Endodermal cell (in vitro differentiated cells): ENCODE results near the gene COQ10B. TPM values are rescaled to one million over a fixed set of nuclear protein-coding genes. Genes with fewer than 3 reads are reported as not detected.

Source experiments
- DNase-seq: peaks from one replicate; pipeline ENCODE4 v3.0.0-alpha.2; 2017
- H3K27ac ChIP-seq: 2 replicates; pipeline ENCODE4 v1.5.1; 2013; ENCODE audit warnings: mild to moderate bottlenecking, low read depth, low read length, moderate library complexity
- H3K27me3 ChIP-seq: 2 replicates; pipeline ENCODE4 v1.6.1; 2013; ENCODE audit warnings: mild to moderate bottlenecking, low read length, moderate library complexity; ENCODE audit not compliant: insufficient read depth, control insufficient read depth, poor library complexity, severe bottlenecking
- H3K36me3 ChIP-seq: 2 replicates; pipeline ENCODE4 v1.7.0; 2013; ENCODE audit warnings: mild to moderate bottlenecking, low read length, moderate library complexity; ENCODE audit not compliant: control insufficient read depth, insufficient read depth
- H3K4me1 ChIP-seq: one replicate; pipeline ENCODE4 v1.7.0; 2013; ENCODE audit warnings: low read length; ENCODE audit not compliant: control insufficient read depth, insufficient read depth
- H3K4me3 ChIP-seq: 2 replicates; pipeline ENCODE4 v1.5.1; 2013; ENCODE audit warnings: mild to moderate bottlenecking, low read length, moderate library complexity
- H3K9ac ChIP-seq: 2 replicates; pipeline ENCODE4 v1.6.1; 2013; ENCODE audit warnings: mild to moderate bottlenecking, low read length, moderate library complexity; ENCODE audit not compliant: poor library complexity, severe bottlenecking; ENCODE audit errors: extremely low read depth
- H3K9me3 ChIP-seq: 2 replicates; pipeline ENCODE4 v1.6.1; 2013; ENCODE audit warnings: mild to moderate bottlenecking, low read length, moderate library complexity; ENCODE audit not compliant: control insufficient read depth
- H3K27ac Mint-ChIP-seq: 2 replicates; pipeline ENCODE4 v1.8.0; 2020; ENCODE audit warnings: mixed read lengths
- H3K27me3 Mint-ChIP-seq: 2 replicates; pipeline ENCODE4 v1.8.0; 2021; ENCODE audit warnings: mild to moderate bottlenecking, mixed read lengths; ENCODE audit not compliant: insufficient read depth
- H3K36me3 Mint-ChIP-seq: 2 replicates; pipeline ENCODE4 v1.8.0; 2020; ENCODE audit warnings: low read depth, mixed read lengths
- H3K4me1 Mint-ChIP-seq: 2 replicates; pipeline ENCODE4 v1.8.0; 2020; ENCODE audit warnings: mixed read lengths
- H3K4me3 Mint-ChIP-seq: 2 replicates; pipeline ENCODE4 v1.8.0; 2020; ENCODE audit warnings: mild to moderate bottlenecking, moderate library complexity, mixed read lengths
- H3K9me3 Mint-ChIP-seq: 2 replicates; pipeline ENCODE4 v1.8.0; 2020; ENCODE audit warnings: mild to moderate bottlenecking, mixed read lengths
- WGBS, 2 experiments: methylation state at CpG; one replicate each; pipeline versions ENCODE4 v1.1.5 to v1.1.7; 2013; ENCODE audit warnings: missing lambda C conversion rate in 2 of 2, mixed read lengths in 1 of 2; ENCODE audit not compliant: insufficient coverage in 1 of 2, insufficient read length in 1 of 2; 5-methylcytosine and 5-hydroxymethylcytosine counted together
- total RNA-seq, 2 donors: library from RNA; stranded (reverse); fragmentation: NEBNext Ultra II Directional in 1 of 2; extraction: Animal tissue kit (Norgen Biotek cat#: 25700) in 1 of 2; gene quantifications; 2 replicates in 1 of 2; 3 replicates in 1 of 2; pipeline ENCODE4 v1.2.1, GENCODE V29; 2021
- TF ChIP-seq, protein P1 (sequence below): fragments of 200-600 bp; sonication (generic); conservative IDR thresholded peaks from 2 replicates; pipeline ENCODE4 v1.5.0; 2021; ENCODE audit warnings: antibody characterized with exemption, mild to moderate bottlenecking

COQ10B gene
- total RNA-seq, 2 donors from 2014 or later = 17.5 to 17.9 TPM

DNA sequence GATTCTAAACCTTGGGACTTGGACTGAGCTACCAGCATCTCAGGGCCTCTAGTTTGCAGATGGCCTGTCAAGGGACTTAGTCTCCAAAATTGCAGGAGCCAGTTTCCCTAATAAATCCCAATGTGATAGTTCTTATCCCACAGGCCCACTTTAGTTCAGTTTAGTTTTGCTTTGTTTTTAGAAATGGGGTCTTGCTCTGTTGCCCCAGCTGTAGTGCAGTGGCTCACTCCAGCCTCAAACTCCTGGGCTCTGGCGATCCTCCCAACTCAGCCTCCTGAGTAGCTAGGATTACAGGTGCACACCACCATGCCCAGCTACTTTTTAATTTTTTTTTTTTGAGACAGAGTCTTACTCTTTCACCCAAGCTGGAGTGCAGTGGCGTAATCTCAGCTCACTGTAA, 16.0 kb upstream of the COQ10B start:
- Histone ChIP-seq H3K4me3 (no peak overlapping the region), H3K27me3 (no peaks in the 10 kb centered on the region), H3K9ac (no peak overlapping the region), H3K27ac (no peak overlapping the region), H3K9me3 (no peaks in the 10 kb centered on the region), H3K4me1 (peaks cover 4% of the 10 kb centered on the region), H3K36me3 (no peaks in the 10 kb centered on the region)
- 90 to 92% methylated on average over 1 to 2 of the region's 2 CpGs for whole genome bisulfite sequencing, 2 experiments
- Mint-ChIP-seq H3K4me1 (peaks cover 15% of the 10 kb centered on the region), H3K36me3 (no peaks in the 10 kb centered on the region), H3K4me3 (no peak overlapping the region), H3K9me3 (no peaks in the 10 kb centered on the region), H3K27ac (no peak overlapping the region), H3K27me3 (no peaks in the 10 kb centered on the region)
- TF ChIP-seq, protein P1, sequence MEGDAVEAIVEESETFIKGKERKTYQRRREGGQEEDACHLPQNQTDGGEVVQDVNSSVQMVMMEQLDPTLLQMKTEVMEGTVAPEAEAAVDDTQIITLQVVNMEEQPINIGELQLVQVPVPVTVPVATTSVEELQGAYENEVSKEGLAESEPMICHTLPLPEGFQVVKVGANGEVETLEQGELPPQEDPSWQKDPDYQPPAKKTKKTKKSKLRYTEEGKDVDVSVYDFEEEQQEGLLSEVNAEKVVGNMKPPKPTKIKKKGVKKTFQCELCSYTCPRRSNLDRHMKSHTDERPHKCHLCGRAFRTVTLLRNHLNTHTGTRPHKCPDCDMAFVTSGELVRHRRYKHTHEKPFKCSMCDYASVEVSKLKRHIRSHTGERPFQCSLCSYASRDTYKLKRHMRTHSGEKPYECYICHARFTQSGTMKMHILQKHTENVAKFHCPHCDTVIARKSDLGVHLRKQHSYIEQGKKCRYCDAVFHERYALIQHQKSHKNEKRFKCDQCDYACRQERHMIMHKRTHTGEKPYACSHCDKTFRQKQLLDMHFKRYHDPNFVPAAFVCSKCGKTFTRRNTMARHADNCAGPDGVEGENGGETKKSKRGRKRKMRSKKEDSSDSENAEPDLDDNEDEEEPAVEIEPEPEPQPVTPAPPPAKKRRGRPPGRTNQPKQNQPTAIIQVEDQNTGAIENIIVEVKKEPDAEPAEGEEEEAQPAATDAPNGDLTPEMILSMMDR = no peak
- DNase-seq = no peak

DNA sequence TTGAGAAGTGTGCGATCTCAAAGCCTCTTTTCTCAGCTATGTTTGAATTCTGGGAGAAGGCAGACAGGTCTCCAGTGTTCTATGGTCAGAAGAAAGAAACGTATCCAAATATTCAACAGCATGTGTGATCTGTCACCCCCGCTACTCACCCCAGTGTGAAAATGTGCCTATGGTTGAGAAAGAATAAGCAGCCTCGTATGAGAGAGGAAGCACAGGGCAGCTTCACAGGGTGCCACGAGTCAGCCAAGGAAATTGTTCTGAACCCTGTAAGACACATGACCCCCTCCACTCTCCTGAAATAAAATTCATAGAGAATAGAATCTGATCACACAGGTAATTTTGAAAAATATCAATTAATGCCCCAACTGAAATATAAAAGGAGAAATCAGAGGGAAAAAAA, 10.5 kb upstream of the COQ10B start:
- Histone ChIP-seq H3K27ac (no peak overlapping the region), H3K4me3 (no peak overlapping the region), H3K4me1 (no peaks in the 10 kb centered on the region), H3K27me3 (no peaks in the 10 kb centered on the region), H3K9me3 (no peaks in the 10 kb centered on the region), H3K9ac (no peak overlapping the region), H3K36me3 (no peaks in the 10 kb centered on the region)
- TF ChIP-seq, protein P1 = no peak
- peaks cover 12% of the 10 kb centered on the region for H3K4me1 Mint-ChIP-seq
- whole genome bisulfite sequencing, 2 experiments = 73 to 78% methylated on average over 3 to 5 of the region's 5 CpGs
- no peak for DNase-seq
- no peaks in the 10 kb centered on the region for H3K27me3 Mint-ChIP-seq
- no peak overlapping the region for H3K27ac Mint-ChIP-seq
- no peak overlapping the region for H3K4me3 Mint-ChIP-seq
- H3K36me3 Mint-ChIP-seq = no peaks in the 10 kb centered on the region
- no peaks in the 10 kb centered on the region for H3K9me3 Mint-ChIP-seq

DNA sequence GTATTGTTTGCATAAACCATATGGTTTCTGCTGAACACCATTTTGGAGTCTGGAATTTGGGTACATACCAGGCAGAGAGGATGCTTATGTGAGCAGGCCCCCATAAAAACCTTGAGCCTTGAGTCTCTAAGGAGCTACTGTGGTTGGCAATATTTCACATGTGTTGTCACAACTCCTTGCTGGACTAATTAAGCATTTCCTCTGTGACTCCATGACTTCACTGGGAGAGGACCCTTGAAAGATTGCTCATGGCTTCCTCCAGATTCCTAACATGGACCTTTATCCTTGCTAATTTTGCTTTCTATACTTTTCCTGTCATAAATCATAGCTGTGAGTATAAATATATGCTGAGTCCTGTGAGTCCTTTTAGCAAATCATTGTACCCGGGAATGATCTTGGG, 7.6 kb upstream of the COQ10B start:
- Histone ChIP-seq H3K27ac (no peak overlapping the region), H3K9me3 (no peaks in the 10 kb centered on the region), H3K9ac (no peak overlapping the region), H3K4me3 (no peak overlapping the region), H3K27me3 (no peaks in the 10 kb centered on the region), H3K36me3 (no peaks in the 10 kb centered on the region), H3K4me1 (no peaks in the 10 kb centered on the region)
- Mint-ChIP-seq H3K9me3 (no peaks in the 10 kb centered on the region), H3K27ac (no peak overlapping the region), H3K27me3 (no peaks in the 10 kb centered on the region), H3K4me3 (no peak overlapping the region), H3K36me3 (no peaks in the 10 kb centered on the region), H3K4me1 (peaks cover 12% of the 10 kb centered on the region)
- DNase-seq = no peak
- 93% methylated on average over 1 of the region's 1 CpG; no CpG with 5 or more reads in 1 of the 2 experiments for WGBS, 2 experiments
- TF ChIP-seq, protein P1 = no peak
